H1 (cell line): ENCODE results near the gene PRR5L. TPM values are rescaled to one million over a fixed set of nuclear protein-coding genes. Genes with fewer than 3 reads are reported as not detected.
A peak's percentile ranks its signal among the peaks of the same experiment; 100 is the strongest.

Experiments
- CTCF ChIA-PET: fragments of 300-600 bp; sonication (Branson Sonifier 250); formaldehyde crosslinking; loops from one replicate; lab custom pipeline; 2021; ENCODE audit not compliant: partially characterized antibody; lab: Charles Lee
- POLR2A ChIA-PET: fragments of 300-600 bp; sonication (Branson Sonifier 250); formaldehyde crosslinking; loops from one replicate; lab custom pipeline; 2021; ENCODE audit warnings: inconsistent platforms; ENCODE audit not compliant: partially characterized antibody; lab: Charles Lee
- DNase-seq, 2 experiments: peaks; one replicate each; pipeline versions ENCODE4 v3.0.0 to v3.0.0-alpha.2; 2010 to 2022; ENCODE audit warnings: low spot score in 2 of 2, low read depth in 1 of 2, mixed read lengths in 1 of 2
- FAIRE-seq: peaks from 2 replicates; lab custom pipeline; 2011; peaks lifted over from hg19 to GRCh38; lab: Jason Lieb, UNC
- H2AFZ ChIP-seq: 2 replicates; pipeline ENCODE4 v1.8.1; 2012; ENCODE audit warnings: low read length, inconsistent platforms
- H2AK5ac ChIP-seq: 2 replicates; pipeline ENCODE4 v1.6.1; 2013; ENCODE audit warnings: low read depth, low read length
- H2BK120ac ChIP-seq: replicated peaks from 2 replicates; pipeline ENCODE3; 2013; ENCODE audit warnings: low read depth, low read length, inconsistent platforms
- H2BK12ac ChIP-seq: 2 replicates; pipeline ENCODE4 v1.6.1; 2013; ENCODE audit warnings: low read depth, low read length
- H2BK15ac ChIP-seq: 2 replicates; pipeline ENCODE4 v1.6.1; 2013; ENCODE audit warnings: low read length
- H2BK20ac ChIP-seq: 2 replicates; pipeline ENCODE4 v1.6.1; 2013; ENCODE audit warnings: low read length
- H2BK5ac ChIP-seq: 2 replicates; pipeline ENCODE4 v1.6.1; 2013; ENCODE audit warnings: low read depth, low read length
- H3K14ac ChIP-seq: 2 replicates; pipeline ENCODE4 v1.6.1; 2013; ENCODE audit warnings: inconsistent platforms; ENCODE audit not compliant: insufficient read length
- H3K18ac ChIP-seq: 2 replicates; pipeline ENCODE4 v1.6.1; 2013; ENCODE audit warnings: low read length; ENCODE audit errors: extremely low read depth
- H3K23ac ChIP-seq: 2 replicates; pipeline ENCODE4 v1.6.1; 2013; ENCODE audit warnings: inconsistent platforms; ENCODE audit not compliant: insufficient read length
- H3K23me2 ChIP-seq: 2 replicates; pipeline ENCODE4 v1.6.1; 2013; ENCODE audit warnings: low read depth, low read length
- H3K27ac ChIP-seq: 2 replicates; pipeline ENCODE4 v1.6.1; 2011; ENCODE audit warnings: low read depth, low read length, inconsistent platforms
- H3K27me3 ChIP-seq, 4 experiments: replicated peaks in 1 of 4; 1 replicate in 1 of 4; 2 replicates in 3 of 4; pipeline versions ENCODE4 v1.6.1 to v1.8.1; 2011 to 2013; ENCODE audit warnings: low read length in 3 of 4, mild to moderate bottlenecking in 3 of 4, inconsistent platforms in 2 of 4, mixed read lengths in 2 of 4, moderate library complexity in 1 of 4; ENCODE audit not compliant: control insufficient read depth in 3 of 4, insufficient read depth in 3 of 4; ENCODE audit errors: extremely low read depth in 1 of 4
- H3K36me3 ChIP-seq, 4 experiments: 2 replicates each; pipeline versions ENCODE4 v1.6.1 to v1.8.1; 2011 to 2013; ENCODE audit warnings: mild to moderate bottlenecking in 4 of 4, low read length in 3 of 4, moderate library complexity in 2 of 4, control low read depth in 1 of 4, inconsistent platforms in 1 of 4; ENCODE audit not compliant: insufficient read depth in 4 of 4, control insufficient read depth in 2 of 4
- H3K4ac ChIP-seq: replicated peaks from 2 replicates; pipeline ENCODE3; 2013; ENCODE audit warnings: low read length, low read depth, mixed read lengths, inconsistent platforms; ENCODE audit not compliant: insufficient read length
- H3K4me1 ChIP-seq, 4 experiments: replicated peaks in 1 of 4; 1 replicate in 1 of 4; 2 replicates in 3 of 4; pipeline versions ENCODE4 v1.6.1 to v1.8.1; 2011 to 2013; ENCODE audit warnings: low read length in 3 of 4, inconsistent platforms in 2 of 4, mixed read lengths in 1 of 4; ENCODE audit not compliant: insufficient read depth in 4 of 4, control insufficient read depth in 3 of 4
- H3K4me2 ChIP-seq, 2 experiments: 2 replicates each; pipeline versions ENCODE4 v1.6.1 to v1.8.1; 2011 to 2013; ENCODE audit warnings: low read depth in 2 of 2, low read length in 2 of 2, control low read depth in 1 of 2, inconsistent platforms in 1 of 2, mild to moderate bottlenecking in 1 of 2; ENCODE audit not compliant: insufficient read depth in 1 of 2
- H3K4me3 ChIP-seq, 4 experiments: fragments of 200-600, 300-600 bp in 1 of 4; sonication (generic), shearing (Covaris generic), sonication (Bioruptor Twin) in 1 of 4; 2 replicates each; pipeline versions ENCODE4 v1.5.1 to v1.8.1; 2011 to 2016; ENCODE audit warnings: low read length in 4 of 4, low read depth in 3 of 4, control low read depth in 2 of 4, inconsistent platforms in 2 of 4, mild to moderate bottlenecking in 2 of 4, mixed read lengths in 1 of 4, moderate library complexity in 1 of 4; ENCODE audit not compliant: insufficient read depth in 2 of 4; ENCODE audit errors: extremely low read depth in 1 of 4
- H3K56ac ChIP-seq: replicated peaks from 2 replicates; pipeline ENCODE3; 2013; ENCODE audit warnings: low read depth, mild to moderate bottlenecking, mixed read lengths, low read length, inconsistent platforms; ENCODE audit not compliant: insufficient read length
- H3K79me1 ChIP-seq: 2 replicates; pipeline ENCODE4 v1.6.1; 2013; ENCODE audit warnings: low read depth, low read length, control low read depth
- H3K79me2 ChIP-seq, 2 experiments: 2 replicates each; pipeline versions ENCODE4 v1.6.1 to v1.8.1; 2012 to 2013; ENCODE audit warnings: low read length in 2 of 2, mild to moderate bottlenecking in 2 of 2, inconsistent platforms in 1 of 2; ENCODE audit not compliant: insufficient read depth in 2 of 2, control insufficient read depth in 1 of 2
- H3K9ac ChIP-seq, 4 experiments: replicated peaks in 1 of 4; 1 replicate in 1 of 4; 2 replicates in 3 of 4; pipeline versions ENCODE4 v1.6.1 to v1.8.1; 2011 to 2013; ENCODE audit warnings: low read depth in 3 of 4, low read length in 3 of 4, control low read depth in 2 of 4, mild to moderate bottlenecking in 2 of 4, moderate library complexity in 2 of 4, inconsistent platforms in 1 of 4; ENCODE audit errors: extremely low read depth in 1 of 4
- H3K9me3 ChIP-seq, 2 experiments: 2 replicates each; pipeline versions ENCODE4 v1.6.1 to v1.8.1; 2012 to 2013; ENCODE audit warnings: mild to moderate bottlenecking in 2 of 2, moderate library complexity in 2 of 2, control low read depth in 1 of 2, inconsistent platforms in 1 of 2, low read depth in 1 of 2, low read length in 1 of 2, mixed read lengths in 1 of 2; ENCODE audit not compliant: insufficient read depth in 2 of 2
- H4K20me1 ChIP-seq, 2 experiments: replicated peaks in 1 of 2; 2 replicates each; pipeline versions ENCODE3 to v1.8.1; 2011 to 2013; ENCODE audit warnings: inconsistent platforms in 2 of 2, low read length in 2 of 2, mild to moderate bottlenecking in 1 of 2; ENCODE audit not compliant: insufficient read depth in 2 of 2, control insufficient read depth in 1 of 2
- H4K5ac ChIP-seq: 2 replicates; pipeline ENCODE4 v1.6.1; 2013; ENCODE audit warnings: low read length, low read depth, mixed read lengths, inconsistent platforms; ENCODE audit not compliant: insufficient read length
- H4K8ac ChIP-seq: 2 replicates; pipeline ENCODE4 v1.8.0; 2013; ENCODE audit warnings: mild to moderate bottlenecking, moderate library complexity, low read length, inconsistent platforms; ENCODE audit not compliant: insufficient read depth; ENCODE audit errors: extremely low read depth
- H4K91ac ChIP-seq: replicated peaks from 2 replicates; pipeline ENCODE3; 2013; ENCODE audit warnings: low read length, mixed read lengths, inconsistent platforms; ENCODE audit not compliant: insufficient read length
- ASH2L ChIP-seq: fragments of 200-600, 300-600 bp; sonication (generic); IDR thresholded peaks from one replicate; pipeline ENCODE4 v1.7.1; 2017; ENCODE audit warnings: low read length
- BACH1 ChIP-seq: IDR thresholded peaks from 2 replicates; pipeline ENCODE4 v1.6.1; 2012; ENCODE audit warnings: low read length, improper control_type of control experiment
- CTCF ChIP-seq, 3 experiments: IDR thresholded peaks; 1 replicate in 2 of 3; 2 replicates in 1 of 3; pipeline versions ENCODE4 v1.5.1 to v1.6.1; 2011; ENCODE audit warnings: low read length in 3 of 3, mild to moderate bottlenecking in 3 of 3, inconsistent platforms in 2 of 3, low read depth in 1 of 3, moderate library complexity in 1 of 3; ENCODE audit not compliant: insufficient read depth in 1 of 3; ENCODE audit errors: control extremely low read depth in 1 of 3
- SIX5 ChIP-seq: IDR thresholded peaks from 2 replicates; pipeline ENCODE4 v1.6.1; 2011; ENCODE audit warnings: mild to moderate bottlenecking, low read depth, low read length
- WGBS, 2 experiments: shearing (Covaris generic) in 1 of 2; methylation state at CpG; one replicate each; pipeline versions ENCODE4 v1.1.6 to v1.1.7; 2013 to 2015; ENCODE audit warnings: low lambda C conversion rate in 2 of 2, mixed read lengths in 2 of 2, inconsistent platforms in 1 of 2, low coverage in 1 of 2, missing lambda C conversion rate in 1 of 2; ENCODE audit not compliant: insufficient replicate concordance in 2 of 2, insufficient coverage in 1 of 2, insufficient read length in 1 of 2; ENCODE audit errors: extremely low coverage in 1 of 2, missing lambda C conversion rate in 1 of 2; 5-methylcytosine and 5-hydroxymethylcytosine counted together
- polyA plus RNA-seq, 7 experiments: library from polyadenylated mRNA; depleted of rRNA in 3 of 7; stranded (reverse) in 5 of 7; unstranded in 2 of 7; fragments of >200 nt in 5 of 7; fragments of 200-250 nt in 2 of 7; gene quantifications; 1 replicate in 5 of 7; 2 replicates in 1 of 7; 4 replicates in 1 of 7; pipeline versions ENCODE4 v1.2.1 to v1.2.3, GENCODE V29; 2011 to 2013; ENCODE audit warnings: missing spikeins in 2 of 7, mixed read lengths in 2 of 7
- total RNA-seq: library from RNA; stranded (reverse); fragmentation: NEBNext Ultra II Directional; extraction: Animal tissue kit (Norgen Biotek cat#: 25700); gene quantifications from 2 replicates; pipeline ENCODE4 v1.2.1, GENCODE V29; 2021

PRR5L gene
- total and polyA plus RNA-seq, 2 of the 8 experiments (the other 6 are each of a cell fraction or from before 2014, with no cell fraction given) = 6.6 to 10.1 TPM

- Histone ChIP-seq H3K23ac (no peak overlapping the region), H3K36me3 (peaks cover 0 to 5% (median 0%) of the 10 kb centered on the region in 4 experiments; a peak in 1 of 8 replicates)
- TF ChIP-seq BACH1 (no peak), ASH2L (peak; percentile 52), SIX5 (no peak), CTCF (IDR thresholded peaks at IDR 0.05; ENCODE audit: control extremely low read depth in 1 of 3, insufficient read depth in 1 of 3, low read depth in 1 of 3, low read length in 3 of 3) (no peak)
- TF ChIP-seq, all 59 proteins: peak for 1
- 68% methylated on average over 13 of the region's 17 CpGs; no CpG with 5 or more reads in 1 of the 2 experiments for WGBS, 2 experiments
- Histone ChIP-seq H3K23me2 (no peaks in the 10 kb centered on the region), H2BK12ac (0 out of 2 replicates have a peak overlapping the region, but pooled peaks have one; percentile 29), H4K5ac (peak overlapping the region; percentile 25), H3K4me3 (no peak overlapping the region), H2BK5ac (0 out of 2 replicates have a peak overlapping the region, but pooled peaks have one; percentile 2), H3K79me1 (no peaks in the 10 kb centered on the region), H3K27ac (peak overlapping the region; percentile 37; the same call in 1 of the 2 replicates), H4K20me1 (no peaks in the 10 kb centered on the region), H3K9ac (no peak overlapping the region), H3K4ac (no peak overlapping the region), H2BK15ac (no peak overlapping the region), H2AFZ (no peak overlapping the region), H3K79me2 (no peaks in the 10 kb centered on the region), H2BK20ac (no peak overlapping the region), H4K8ac (no peak overlapping the region), H3K56ac (no peak overlapping the region), H4K91ac (no peak overlapping the region), H3K14ac (no peak overlapping the region), H3K18ac (peak overlapping the region; percentile 56; the same call in 1 of the 2 replicates), H3K4me1 (peaks cover 0 to 24% (median 11%) of the 10 kb centered on the region in 4 experiments; a peak in 6 of 7 replicates), H3K4me2 (peak overlapping the region; percentile 37 to 56; a peak in 1 of 4 replicates), H3K27me3 (no peaks in the 10 kb centered on the region), H3K9me3 (no peaks in the 10 kb centered on the region), H2AK5ac (no peak overlapping the region), H2BK120ac (no peak overlapping the region)
- POLR2A ChIA-PET = interaction anchor here (1.6 to 1.9 kb wide), 2 partner anchors 14 to 60 kb away, joined by 4 to 5 read pairs; no protein-coding TSS in a partner anchor
- DNase-seq = peak in 1 of 2 experiments; percentile 55
- CTCF ChIA-PET = interaction anchor here (1.2 to 5.6 kb wide), 7 partner anchors 9 to 188 kb away, joined by 4 to 59 read pairs (median 4); no protein-coding TSS in a partner anchor
- FAIRE-seq = no peak
Measured at GRCh38 chr11:36454941-36455631, 159.0 kb downstream of the PRR5L start.
